MM.1S (cell line): Measurements from ENCODE around the gene ASMT.
"Not testable (repeated sequence)": the region's sequence is repeated elsewhere in the genome, so short reads cannot be mapped to it uniquely, and the experiment has no call there.

Experiments used
- EZH2 ChIP-seq: fragments of 300-600 bp; sonication (generic); optimal IDR thresholded peaks from 2 replicates; pipeline ENCODE3; 2017; ENCODE audit warnings: low read depth, mild to moderate bottlenecking, antibody characterized with exemption, low read length, mixed read lengths
- EZH2phosphoT487 ChIP-seq: fragments of 300-600 bp; sonication (generic); IDR thresholded peaks from 2 replicates; pipeline ENCODE4 v1.6.1; 2018; ENCODE audit warnings: antibody characterized with exemption, low read length
- TF ChIP-seq, protein P1 (sequence below): fragments of 300-600 bp; sonication (generic); IDR thresholded peaks from 2 replicates; pipeline ENCODE4 v1.5.1; 2016; ENCODE audit warnings: antibody characterized with exemption, low read length, mixed read lengths

DNA sequence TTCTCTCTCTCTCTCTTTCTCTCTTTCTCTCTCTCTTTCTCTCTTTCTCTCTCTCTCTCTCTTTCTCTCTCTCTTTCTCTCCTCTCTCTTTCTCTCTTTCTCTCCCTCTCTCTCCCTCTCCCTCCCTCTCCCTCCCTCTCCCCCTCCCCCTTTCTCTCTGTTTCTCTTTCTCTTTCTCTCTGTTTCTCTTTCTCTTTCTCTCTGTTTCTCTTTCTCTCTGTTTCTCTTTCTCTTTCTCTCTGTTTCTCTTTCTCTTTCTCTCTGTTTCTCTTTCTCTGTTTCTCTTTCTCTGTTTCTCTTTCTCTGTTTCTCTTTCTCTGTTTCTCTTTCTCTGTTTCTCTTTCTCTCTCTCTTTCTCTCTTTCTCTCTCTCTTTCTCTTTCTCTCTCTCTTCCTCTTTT is 67.0 kb downstream of the ASMT start:
- not testable (repeated sequence) for TF ChIP-seq EZH2phosphoT487, EZH2
- TF ChIP-seq, protein P1, sequence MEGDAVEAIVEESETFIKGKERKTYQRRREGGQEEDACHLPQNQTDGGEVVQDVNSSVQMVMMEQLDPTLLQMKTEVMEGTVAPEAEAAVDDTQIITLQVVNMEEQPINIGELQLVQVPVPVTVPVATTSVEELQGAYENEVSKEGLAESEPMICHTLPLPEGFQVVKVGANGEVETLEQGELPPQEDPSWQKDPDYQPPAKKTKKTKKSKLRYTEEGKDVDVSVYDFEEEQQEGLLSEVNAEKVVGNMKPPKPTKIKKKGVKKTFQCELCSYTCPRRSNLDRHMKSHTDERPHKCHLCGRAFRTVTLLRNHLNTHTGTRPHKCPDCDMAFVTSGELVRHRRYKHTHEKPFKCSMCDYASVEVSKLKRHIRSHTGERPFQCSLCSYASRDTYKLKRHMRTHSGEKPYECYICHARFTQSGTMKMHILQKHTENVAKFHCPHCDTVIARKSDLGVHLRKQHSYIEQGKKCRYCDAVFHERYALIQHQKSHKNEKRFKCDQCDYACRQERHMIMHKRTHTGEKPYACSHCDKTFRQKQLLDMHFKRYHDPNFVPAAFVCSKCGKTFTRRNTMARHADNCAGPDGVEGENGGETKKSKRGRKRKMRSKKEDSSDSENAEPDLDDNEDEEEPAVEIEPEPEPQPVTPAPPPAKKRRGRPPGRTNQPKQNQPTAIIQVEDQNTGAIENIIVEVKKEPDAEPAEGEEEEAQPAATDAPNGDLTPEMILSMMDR: not testable (repeated sequence)
